NCI-H748 treated with DMSO at 0.1 percent for 48 hours (cell line): ENCODE results near the gene CDC37.
"Not testable (repeated sequence)": the region's sequence is repeated elsewhere in the genome, so short reads cannot be mapped to it uniquely, and the experiment has no call there.

ENCODE experiments used
- DNase-seq: peaks from one replicate; lab custom pipeline; 2025; lab: John Stamatoyannopoulos, UW

CDC37 gene

DNA sequence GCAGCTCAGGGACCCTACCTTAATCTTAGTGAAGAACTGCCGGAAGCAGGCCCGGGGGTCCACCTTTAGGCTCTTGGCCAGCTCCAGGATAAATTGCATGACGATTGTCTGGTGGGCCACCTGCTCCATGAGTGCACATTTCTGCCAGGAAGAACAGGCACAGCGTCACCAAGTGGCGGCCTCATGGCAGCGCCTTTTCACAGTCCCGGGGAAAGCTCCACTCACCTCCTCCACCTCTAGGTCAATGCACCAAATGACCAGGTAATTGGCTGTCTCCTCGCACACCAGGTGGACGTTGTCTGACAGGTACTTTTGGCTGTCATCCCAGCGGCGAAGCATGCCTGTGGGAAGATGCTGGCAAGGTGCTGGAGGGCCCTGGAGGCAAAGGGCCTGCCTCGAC is 8.3 kb downstream of the CDC37 start:
- no peak for DNase-seq

GRCh38 chr19:10393137-10393536 is 10.2 kb downstream of the CDC37 start:
- DNase-seq: no peak

DNA sequence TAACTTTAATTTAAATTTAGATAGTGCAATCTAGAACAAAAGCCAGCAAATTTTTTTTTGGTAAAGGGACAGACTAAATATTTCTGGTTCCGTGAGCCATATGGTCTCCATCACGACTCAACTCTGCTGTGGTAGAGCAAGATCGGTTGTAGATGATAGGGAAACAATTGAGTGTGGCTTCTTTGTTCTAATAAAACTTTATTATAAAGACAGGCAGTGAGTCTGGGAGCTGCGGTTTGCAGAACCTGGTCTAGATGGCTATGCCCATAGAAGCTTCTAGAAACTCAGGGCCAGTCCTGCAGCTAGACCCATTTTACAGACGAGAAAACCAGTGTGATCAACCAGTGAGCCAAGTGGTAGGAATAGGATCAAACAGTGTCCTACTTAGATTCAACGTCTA is 11.2 kb downstream of the CDC37 start:
- no peak for DNase-seq

DNA sequence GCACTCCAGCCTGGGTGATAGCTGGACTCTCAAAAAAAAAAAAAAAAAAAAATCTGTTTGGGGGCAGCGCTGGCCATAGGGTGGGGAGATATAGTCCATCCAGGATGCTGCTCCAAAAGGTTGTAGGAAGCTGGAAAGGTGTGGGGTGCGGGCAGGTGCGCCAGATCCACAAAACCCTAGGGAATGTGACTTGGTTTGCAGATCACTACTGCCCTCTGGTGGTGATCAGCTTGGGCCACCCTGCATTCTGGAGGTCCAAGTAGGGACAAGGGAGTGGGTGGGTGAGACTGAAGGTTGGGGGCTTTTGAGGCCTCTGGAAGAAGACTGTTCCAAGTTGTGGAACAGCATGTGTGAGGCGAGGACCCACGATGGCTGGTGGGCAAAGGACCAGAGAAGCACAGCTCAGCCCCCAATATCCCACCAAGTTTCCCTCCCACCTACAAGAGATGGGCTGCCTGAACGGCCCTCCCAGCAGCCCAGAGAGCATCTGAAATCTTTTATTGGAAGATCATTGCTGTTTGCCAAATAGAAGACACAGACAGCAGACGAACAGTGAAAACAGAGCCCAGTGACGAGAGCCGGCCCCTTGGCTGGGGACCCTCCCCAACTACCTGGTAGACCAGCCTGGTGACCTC is 12.6 kb downstream of the CDC37 start:
- peak; percentile 13 for DNase-seq

DNA sequence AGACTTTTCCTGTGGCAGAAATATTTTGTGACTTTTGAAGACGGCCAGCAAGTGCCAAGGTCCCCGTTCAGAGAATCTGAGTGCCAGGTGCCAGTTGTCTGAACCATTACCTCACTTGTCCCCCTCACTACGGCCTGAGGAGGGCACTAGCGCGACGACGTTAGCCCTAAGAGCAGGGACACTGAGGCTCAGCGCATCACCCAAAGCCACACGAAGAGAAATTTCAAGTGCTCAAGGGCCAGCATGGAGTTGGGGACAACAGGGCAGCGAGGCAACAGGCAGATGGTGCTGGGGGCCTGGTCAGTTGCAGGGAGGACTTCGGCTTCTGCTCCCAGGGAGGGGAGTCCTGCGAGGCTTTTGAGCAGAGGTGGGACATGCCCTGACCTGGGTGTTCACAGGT is 13.5 kb downstream of the CDC37 start:
- DNase-seq: no peak

DNA sequence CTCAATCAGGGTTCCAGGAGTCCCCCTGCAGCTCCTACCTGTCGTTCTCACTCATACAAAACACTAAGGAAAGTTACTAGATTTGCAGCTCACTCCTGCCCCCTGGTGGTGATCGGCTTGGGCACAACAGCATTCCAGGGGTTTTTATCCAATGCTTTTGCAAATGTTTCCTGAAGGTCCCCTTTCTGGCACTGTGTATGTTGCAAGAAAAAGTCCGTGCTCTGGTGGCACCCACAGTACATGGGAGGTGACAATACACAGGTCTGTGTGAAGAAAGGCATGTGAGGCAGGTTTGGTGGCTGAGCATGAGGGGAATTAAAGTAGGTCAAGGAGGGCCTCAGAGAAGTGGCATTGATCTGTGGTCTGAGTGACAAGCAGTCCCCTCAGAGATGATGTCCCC is 14.4 kb downstream of the CDC37 start:
- DNase-seq: peak; percentile 59

DNA sequence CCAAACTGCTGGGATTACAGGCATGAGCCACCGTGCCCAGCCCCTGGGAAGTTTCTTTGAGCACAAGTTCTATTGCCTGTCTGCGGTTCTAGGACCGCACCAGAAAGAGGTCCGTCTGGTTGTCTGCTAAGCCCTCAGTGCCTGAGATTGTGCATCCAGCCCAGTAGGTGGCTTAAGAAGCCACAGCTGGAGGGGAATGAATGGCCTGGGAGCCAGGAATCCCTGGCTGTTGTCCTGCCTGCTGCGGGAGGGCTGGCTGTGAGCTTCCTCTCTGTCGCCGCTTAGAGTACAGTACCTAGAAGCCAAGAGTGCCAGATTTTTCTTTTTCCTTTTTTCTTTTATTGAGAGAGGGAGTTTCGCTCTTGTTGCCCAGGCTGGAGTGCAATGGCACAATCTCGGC is 18.8 kb downstream of the CDC37 start:
- no peak for DNase-seq

DNA sequence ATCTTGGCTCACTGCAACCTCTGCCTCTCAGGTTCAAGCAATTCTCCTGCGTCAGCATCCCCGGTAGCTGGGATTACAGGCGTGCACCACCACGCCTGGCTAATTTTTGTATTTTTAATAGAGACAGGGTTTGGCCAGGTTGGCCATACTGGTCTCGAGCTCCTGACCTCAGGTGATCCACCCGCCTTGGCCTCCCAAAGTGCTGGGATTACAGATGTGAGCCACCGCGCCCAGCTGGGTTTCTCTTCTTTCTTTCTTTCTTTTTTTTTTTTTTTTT is 20.2 kb downstream of the CDC37 start:
- not testable (repeated sequence) for DNase-seq

DNA sequence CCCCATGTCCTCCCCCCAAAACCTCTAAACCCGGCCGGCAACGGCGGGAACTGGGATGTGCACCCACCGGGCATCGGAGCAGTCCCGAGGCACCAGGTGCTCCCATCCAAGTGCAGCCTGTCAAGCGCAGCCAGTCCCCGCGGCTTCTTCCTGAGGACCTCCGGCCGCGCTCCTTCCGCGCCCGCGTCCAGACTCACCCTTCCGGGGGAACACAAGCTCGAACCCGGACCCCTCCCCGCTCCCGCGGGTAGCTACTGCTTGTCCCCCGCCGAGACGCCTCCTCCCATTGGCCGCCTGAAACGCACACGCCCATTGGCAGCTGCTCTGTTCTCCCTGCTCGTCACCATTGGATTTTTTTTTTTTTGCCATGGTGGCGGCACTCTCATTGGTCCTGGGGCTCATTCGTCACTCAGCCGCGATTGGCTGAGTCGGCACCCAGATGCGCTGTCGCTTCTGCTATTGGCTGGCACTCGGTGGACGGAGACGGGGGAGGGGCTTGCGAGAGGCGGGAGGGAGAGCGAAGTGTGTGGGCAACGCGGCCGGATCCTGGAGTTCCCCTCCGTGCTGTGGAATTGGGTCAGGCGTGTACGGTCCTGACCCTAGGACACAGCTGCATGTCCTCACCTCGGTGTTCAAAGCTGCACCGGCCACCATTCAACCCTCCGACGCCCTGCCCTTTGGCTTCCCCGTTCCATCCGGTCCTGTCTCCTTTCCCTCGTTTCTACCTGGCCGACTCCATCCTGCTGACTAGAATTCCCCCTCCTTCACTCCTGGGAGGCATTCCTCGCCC is 22.8 kb downstream of the CDC37 start, which contains the start of gene TYK2:
TYK2 (minus strand) TSS at position 260 of the 790 bp plus-strand sequence. CDS start 2,166 bp downstream, outside the sequence.
- DNase-seq: peak; percentile 94

DNA sequence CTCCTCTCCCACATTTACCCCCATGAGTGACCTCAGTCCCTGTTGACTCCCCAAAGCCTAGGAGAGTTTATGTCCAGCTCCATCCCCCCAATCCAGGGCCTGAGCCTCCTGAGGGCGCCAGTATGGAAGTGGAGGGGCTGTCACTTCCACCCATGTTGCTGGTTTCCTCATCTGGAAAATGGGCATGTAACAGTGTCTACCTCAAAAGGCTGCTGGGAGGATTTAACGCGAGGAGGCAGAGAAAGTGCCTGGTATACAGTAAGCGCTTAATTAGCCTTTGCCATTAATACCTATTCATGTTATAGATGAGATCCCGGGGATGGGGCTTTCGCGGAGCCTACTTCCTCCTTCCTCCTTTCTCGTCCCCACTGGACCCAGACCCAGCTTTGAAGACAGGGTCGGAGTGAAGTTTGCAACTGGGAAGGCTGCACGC is 23.4 kb downstream of the CDC37 start:
- no peak for DNase-seq

DNA sequence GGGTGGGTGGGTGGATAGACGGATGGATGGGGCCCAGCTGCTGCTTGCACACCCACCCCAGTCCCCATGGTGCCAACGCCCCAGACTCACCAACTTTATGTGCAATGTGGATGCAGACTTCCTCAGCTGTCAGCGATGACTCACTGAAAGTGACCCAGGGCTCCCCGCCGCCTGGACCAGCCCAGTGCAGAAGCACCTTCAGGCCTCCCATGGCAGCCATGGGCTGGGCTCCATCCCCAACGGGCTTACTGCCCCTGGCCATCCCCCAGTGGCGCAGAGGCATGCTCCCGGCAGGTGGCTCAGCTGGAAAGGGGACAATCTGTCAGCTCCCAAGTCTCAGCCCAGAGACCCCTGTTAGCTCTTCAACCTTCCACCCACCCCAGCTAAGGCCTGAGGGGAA is 25.2 kb downstream of the CDC37 start:
- no peak for DNase-seq

GRCh38 chr19:10377140-10377640 is 26.2 kb downstream of the CDC37 start:
- not testable (repeated sequence) for DNase-seq

- no peak for DNase-seq
These were observed 28.4 kb downstream of the CDC37 start for GRCh38 chr19:10374931-10375330.

- DNase-seq: no peak
These were observed 30.7 kb downstream of the CDC37 start for GRCh38 chr19:10372690-10373089.

GRCh38 chr19:10368101-10368803 is 35.1 kb downstream of the CDC37 start:
- no peak for DNase-seq

DNA sequence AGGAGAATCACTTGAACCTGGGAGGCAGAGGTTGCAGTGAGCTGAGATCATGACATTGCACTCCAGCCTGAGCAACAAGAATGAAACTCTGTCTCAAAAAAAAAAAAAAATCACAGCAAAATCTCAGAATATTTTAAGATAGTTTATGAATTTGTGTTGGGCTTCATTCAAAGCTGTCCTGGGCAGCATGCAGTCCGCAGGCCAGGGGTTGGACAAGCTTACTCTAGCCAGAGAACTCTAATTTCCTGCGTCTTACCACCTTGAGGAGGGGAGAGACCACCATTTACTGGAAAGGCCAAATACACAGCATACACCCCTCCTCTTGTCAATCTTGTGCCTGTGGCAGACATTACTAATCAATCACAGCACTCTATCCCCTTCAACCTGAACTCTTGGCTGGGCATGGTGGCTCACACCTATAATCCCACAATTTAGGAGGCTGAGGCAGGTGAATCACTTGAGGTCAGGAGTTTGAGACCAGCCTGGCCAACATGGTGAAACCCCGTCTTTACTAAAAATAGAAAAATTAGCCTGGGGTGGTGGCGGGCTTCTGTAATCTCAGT is 36.3 kb downstream of the CDC37 start:
- DNase-seq: not testable (repeated sequence)

DNA sequence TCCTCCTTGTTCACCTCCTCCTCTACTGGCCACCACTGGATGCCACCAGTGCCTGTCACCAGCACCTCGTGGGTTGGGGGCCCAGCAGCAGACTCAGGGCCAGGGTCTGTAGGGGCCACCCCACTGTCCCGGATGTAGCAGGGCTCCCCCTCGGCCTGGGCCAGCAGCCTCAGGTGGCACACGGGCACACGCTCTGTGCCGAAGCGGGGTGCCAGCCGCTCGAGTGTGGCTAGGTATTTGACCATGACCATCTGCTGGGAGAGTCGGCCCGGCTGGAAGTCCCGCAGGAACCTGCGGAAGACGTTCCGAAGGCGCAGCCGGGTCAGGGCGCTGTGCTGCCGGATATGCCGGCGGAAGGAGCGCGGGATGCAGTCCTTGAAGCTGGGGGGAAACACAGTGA is 37.8 kb downstream of the CDC37 start:
- no peak for DNase-seq

DNA sequence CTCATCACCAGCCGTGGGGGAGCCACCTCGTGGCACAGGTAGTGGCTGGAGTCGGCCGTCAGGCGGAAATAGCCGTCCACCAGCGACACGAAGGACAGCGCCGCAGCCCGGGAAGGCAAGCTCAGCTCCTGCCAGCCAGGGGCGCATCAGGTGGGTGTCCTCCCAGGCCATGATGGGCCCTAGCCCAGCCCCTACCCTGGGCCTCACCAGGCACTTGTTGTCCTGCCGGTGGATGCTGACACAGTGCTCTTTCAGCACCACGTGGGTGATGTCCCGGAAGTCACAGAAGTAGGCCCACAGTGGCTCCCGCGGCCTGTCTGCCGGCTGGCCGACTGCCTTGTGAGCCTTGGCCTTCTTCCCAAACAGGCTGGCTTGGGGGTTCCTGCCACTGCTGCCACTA is 38.7 kb downstream of the CDC37 start:
- DNase-seq: no peak

- DNase-seq: no peak
These were observed 39.5 kb downstream of the CDC37 start for GRCh38 chr19:10363789-10364281.

GRCh38 chr19:10362259-10362658 is 41.1 kb downstream of the CDC37 start:
- DNase-seq: no peak

DNA sequence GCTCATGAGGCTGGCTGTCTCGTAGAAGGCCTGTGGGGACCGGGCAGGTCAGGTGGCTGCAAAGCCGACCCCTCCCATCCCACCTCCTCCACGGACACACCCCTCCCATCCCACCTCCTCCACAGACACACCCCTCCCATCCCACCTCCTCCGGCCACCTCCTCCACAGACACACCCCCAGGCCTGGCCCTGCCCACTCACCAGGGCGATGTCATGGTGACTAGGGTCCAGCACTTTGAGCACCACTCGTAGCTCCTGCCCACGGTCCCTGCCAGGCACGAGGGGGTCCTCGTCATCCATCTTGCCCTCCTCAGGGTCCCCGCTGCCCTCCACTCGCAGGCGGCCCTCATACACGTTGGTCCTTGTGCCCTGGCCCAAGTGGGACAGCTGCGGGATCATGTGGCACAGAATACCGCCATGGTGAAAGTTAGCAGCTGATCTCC is 41.8 kb downstream of the CDC37 start:
- no peak for DNase-seq

GRCh38 chr19:10356431-10356830 is 46.9 kb downstream of the CDC37 start:
- DNase-seq: no peak
